Tracheal epithelial cell (primary cell): Measurements from ENCODE around the gene RELN. TPM values are rescaled to one million over a fixed set of nuclear protein-coding genes. Genes with fewer than 3 reads are reported as not detected.

Experiments used
- total RNA-seq: library from RNA; depleted of rRNA; stranded (reverse); fragments of >200 nt; gene quantifications from 2 replicates; pipeline ENCODE4 v1.2.1, GENCODE V29; 2014

The RELN gene
- 0.21 and 0.48 TPM in 2 replicates for total RNA-seq

GRCh38 chr7:103989200-103989784, at the start of gene RELN:
TSS of gene RELN (minus strand) at chr7:103989658. CDS start at chr7:103989356, 302 bp downstream.

GRCh38 chr7:103446049-103446520, 543.4 kb downstream of the RELN start, which contains the start of gene SLC26A5:
TSS of gene SLC26A5 (minus strand) at chr7:103446207. CDS start at chr7:103421514, 24,693 bp downstream.

Other genes with a start within 250 kb of the RELN start
- 20.7 and 32.0 TPM in 2 replicates for gene ORC5, start 218.4 kb upstream of the RELN start, total RNA-seq